ENCODE data around the gene PHF21B. TPM values are rescaled to one million over a fixed set of nuclear protein-coding genes. Genes with fewer than 3 reads are reported as not detected.

The PHF21B gene
- total RNA-seq, 4 donors from 2014 or later, result under 0.01 to 11.9 (median 2.9) TPM

DNA sequence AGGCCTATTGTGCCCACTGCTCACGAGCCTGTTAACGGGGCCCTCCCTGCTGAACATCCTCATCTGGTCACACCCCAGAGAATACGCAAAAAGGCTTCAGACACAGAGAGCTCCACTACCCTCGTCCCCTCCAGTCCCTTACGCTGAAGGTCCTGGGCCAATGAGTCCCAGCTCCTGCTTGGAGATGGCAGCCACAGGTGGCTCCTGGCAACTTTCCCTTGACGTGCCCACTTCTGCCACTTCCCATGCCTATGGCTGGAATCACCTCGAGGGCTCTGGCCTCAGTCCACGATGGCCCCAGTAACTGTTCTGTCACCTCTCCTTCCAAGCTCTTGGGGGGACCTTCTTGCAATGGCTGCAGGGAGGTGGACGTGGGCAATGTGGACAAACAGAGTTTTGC, 12.7 kb downstream of the PHF21B start:
- Histone ChIP-seq H3K4me3 (no peak overlapping the region), H3K9me3 (no peaks in the 10 kb centered on the region), H3K36me3 (no peaks in the 10 kb centered on the region), H3K4me1 (no peaks in the 10 kb centered on the region), H3K27ac (no peak overlapping the region), H3K27me3 (no peaks in the 10 kb centered on the region)
- no peak for DNase-seq
- no peak for TF ChIP-seq POLR2A (IDR thresholded peaks at IDR 0.05)
- TF ChIP-seq, protein P1, sequence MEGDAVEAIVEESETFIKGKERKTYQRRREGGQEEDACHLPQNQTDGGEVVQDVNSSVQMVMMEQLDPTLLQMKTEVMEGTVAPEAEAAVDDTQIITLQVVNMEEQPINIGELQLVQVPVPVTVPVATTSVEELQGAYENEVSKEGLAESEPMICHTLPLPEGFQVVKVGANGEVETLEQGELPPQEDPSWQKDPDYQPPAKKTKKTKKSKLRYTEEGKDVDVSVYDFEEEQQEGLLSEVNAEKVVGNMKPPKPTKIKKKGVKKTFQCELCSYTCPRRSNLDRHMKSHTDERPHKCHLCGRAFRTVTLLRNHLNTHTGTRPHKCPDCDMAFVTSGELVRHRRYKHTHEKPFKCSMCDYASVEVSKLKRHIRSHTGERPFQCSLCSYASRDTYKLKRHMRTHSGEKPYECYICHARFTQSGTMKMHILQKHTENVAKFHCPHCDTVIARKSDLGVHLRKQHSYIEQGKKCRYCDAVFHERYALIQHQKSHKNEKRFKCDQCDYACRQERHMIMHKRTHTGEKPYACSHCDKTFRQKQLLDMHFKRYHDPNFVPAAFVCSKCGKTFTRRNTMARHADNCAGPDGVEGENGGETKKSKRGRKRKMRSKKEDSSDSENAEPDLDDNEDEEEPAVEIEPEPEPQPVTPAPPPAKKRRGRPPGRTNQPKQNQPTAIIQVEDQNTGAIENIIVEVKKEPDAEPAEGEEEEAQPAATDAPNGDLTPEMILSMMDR (IDR thresholded peaks at IDR 0.05), result no peak
- intact Hi-C loops (cut with DNase I; ENCODE audit: low total_unique reads), result no loop called here

DNA sequence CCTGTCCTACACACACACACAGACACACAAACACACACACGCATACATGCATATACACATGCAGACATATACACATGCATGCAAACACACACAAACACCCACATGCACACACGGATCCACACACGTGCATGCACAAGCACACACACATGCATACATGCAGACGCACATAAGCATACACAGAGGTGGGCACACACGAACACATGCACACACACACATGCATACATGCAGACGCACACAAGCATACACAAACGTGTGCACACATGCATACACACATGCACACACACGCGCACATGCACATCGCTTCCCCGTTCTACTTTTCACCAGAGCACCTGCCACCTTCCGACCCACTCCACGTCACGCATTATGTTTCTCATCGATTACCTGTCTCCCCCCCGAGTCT, 13.2 kb downstream of the PHF21B start:
- Histone ChIP-seq H3K4me3 (no peak overlapping the region), H3K9me3 (no peaks in the 10 kb centered on the region), H3K27ac (no peak overlapping the region), H3K36me3 (no peaks in the 10 kb centered on the region), H3K4me1 (no peaks in the 10 kb centered on the region), H3K27me3 (no peaks in the 10 kb centered on the region)
- no peak for DNase-seq
- no peak for TF ChIP-seq POLR2A (IDR thresholded peaks at IDR 0.05)
- TF ChIP-seq, protein P1 (IDR thresholded peaks at IDR 0.05), result no peak
- intact Hi-C loops (cut with DNase I; ENCODE audit: low total_unique reads), result no loop called here

DNA sequence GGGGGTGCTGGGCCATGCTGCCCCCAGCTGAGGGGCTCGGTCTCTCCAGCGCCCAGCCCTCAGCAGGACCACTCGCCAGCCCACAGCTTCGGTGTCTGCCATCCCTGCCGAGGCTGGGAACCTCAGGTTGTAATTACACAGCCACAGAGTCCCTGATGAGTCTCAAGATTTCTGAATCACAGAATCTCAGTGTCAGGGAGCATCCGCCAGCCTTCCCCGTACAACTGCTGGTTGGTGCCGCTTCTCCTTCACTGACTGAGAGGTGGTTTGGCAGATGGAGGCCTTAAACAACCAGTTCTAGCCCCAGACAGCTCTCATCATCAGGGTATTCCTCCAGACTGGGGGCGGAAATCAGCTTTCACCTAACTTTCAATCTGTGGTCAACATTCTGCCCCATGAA, 13.7 kb downstream of the PHF21B start:
- intact Hi-C loops (cut with DNase I; ENCODE audit: low total_unique reads), result no loop called here
- Histone ChIP-seq H3K27me3 (no peaks in the 10 kb centered on the region), H3K36me3 (no peaks in the 10 kb centered on the region), H3K27ac (no peak overlapping the region), H3K4me1 (no peaks in the 10 kb centered on the region), H3K9me3 (no peaks in the 10 kb centered on the region), H3K4me3 (no peak overlapping the region)
- no peak for TF ChIP-seq POLR2A (IDR thresholded peaks at IDR 0.05)
- TF ChIP-seq, protein P1 (IDR thresholded peaks at IDR 0.05), result no peak
- DNase-seq, result no peak

DNA sequence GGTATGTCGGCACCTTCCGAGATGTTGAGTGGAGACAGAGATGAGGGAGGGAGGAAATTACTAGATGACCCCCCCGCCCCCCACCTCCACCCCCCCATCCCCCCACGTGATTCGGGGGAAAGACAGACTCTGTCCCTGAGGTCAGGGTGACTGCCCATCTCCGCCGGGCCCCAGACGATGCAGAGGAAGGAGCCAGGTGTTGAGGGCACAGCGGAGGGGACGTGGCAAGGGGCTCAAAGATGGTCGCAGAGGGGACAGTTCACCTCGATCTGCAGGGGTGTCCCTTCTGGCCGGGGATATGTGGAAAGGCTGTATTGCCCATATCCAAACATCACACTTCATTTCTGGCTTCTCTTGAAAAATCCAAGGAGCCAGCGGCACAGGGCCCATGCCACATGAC, 14.1 kb downstream of the PHF21B start:
- Histone ChIP-seq H3K27ac (no peak overlapping the region), H3K27me3 (no peaks in the 10 kb centered on the region), H3K4me3 (no peak overlapping the region), H3K9me3 (no peaks in the 10 kb centered on the region), H3K4me1 (no peaks in the 10 kb centered on the region), H3K36me3 (no peaks in the 10 kb centered on the region)
- intact Hi-C loops (cut with DNase I; ENCODE audit: low total_unique reads), result no loop called here
- DNase-seq, result no peak
- TF ChIP-seq, protein P1 (IDR thresholded peaks at IDR 0.05), result no peak
- no peak for TF ChIP-seq POLR2A (IDR thresholded peaks at IDR 0.05)

DNA sequence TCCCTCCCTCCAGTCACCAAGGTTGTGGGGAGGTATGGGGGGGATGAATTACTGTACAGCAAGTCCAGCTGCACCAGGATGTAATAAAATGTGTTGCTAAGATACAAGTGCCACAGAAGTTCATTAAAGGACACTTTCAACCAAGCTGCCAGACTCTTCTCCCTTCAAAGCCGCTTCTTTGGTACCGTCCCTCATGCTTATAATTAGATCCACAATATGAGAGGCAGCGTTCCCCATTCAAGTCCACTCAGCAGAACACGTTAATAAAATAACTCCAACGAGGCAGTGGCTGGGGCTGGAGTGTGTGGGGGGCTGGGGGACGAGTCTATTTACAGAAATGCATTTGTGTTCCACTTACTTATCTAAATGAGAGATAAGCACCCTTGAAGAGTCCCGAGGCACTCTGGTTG, 14.7 kb downstream of the PHF21B start:
- DNase-seq, result no peak
- no peaks in the 10 kb centered on the region for H3K27me3 ChIP-seq
- H3K4me1 ChIP-seq, result no peaks in the 10 kb centered on the region
- TF ChIP-seq, protein P1 (IDR thresholded peaks at IDR 0.05), result no peak
- TF ChIP-seq POLR2A (IDR thresholded peaks at IDR 0.05), result no peak
- no peaks in the 10 kb centered on the region for H3K36me3 ChIP-seq
- intact Hi-C loops (cut with DNase I; ENCODE audit: low total_unique reads), result no loop called here
- no peak overlapping the region for H3K27ac ChIP-seq
- H3K9me3 ChIP-seq, result no peaks in the 10 kb centered on the region
- H3K4me3 ChIP-seq, result no peak overlapping the region

All from uterus (tissue), 4 donors.